ENCODE results near the gene SIM1.

DNA sequence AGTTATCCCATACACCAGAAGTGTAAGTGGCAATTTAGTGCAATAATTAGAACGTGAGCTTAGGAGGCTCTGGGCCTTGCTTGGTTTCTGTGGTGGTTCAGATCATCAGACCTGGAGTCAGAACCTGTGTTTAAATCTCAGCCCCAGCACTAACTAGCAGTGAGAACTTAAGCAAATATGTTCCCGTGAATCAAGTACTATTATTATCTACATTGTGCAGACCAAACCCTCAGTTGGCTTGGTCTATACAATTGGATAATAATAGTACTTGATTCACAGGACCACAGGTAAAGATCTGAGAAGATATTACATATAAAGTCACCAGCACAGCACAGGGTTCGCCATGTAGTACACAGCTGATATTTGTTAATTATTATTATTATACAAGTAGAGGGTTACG, 93.1 kb downstream of the SIM1 start:
- TF ChIP-seq EGR1 (IDR thresholded peaks at IDR 0.05; ENCODE audit: low read depth) (no peak), SIN3A (IDR thresholded peaks at IDR 0.05; ENCODE audit: low read depth) (no peak), EZH2phosphoT487 (IDR thresholded peaks at IDR 0.05; ENCODE audit: borderline replicate concordance) (no peak)
- TF ChIP-seq, protein P1, sequence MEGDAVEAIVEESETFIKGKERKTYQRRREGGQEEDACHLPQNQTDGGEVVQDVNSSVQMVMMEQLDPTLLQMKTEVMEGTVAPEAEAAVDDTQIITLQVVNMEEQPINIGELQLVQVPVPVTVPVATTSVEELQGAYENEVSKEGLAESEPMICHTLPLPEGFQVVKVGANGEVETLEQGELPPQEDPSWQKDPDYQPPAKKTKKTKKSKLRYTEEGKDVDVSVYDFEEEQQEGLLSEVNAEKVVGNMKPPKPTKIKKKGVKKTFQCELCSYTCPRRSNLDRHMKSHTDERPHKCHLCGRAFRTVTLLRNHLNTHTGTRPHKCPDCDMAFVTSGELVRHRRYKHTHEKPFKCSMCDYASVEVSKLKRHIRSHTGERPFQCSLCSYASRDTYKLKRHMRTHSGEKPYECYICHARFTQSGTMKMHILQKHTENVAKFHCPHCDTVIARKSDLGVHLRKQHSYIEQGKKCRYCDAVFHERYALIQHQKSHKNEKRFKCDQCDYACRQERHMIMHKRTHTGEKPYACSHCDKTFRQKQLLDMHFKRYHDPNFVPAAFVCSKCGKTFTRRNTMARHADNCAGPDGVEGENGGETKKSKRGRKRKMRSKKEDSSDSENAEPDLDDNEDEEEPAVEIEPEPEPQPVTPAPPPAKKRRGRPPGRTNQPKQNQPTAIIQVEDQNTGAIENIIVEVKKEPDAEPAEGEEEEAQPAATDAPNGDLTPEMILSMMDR (IDR thresholded peaks at IDR 0.05 in 2 of 3, conservative IDR thresholded peaks at IDR 0.05 in 1 of 3; ENCODE audit: borderline replicate concordance in 1 of 3, insufficient read depth in 1 of 3, low read depth in 2 of 3, low read length in 2 of 3), result no peak
